Right lobe of liver (tissue), 4 donors: Measurements from ENCODE around the gene TIMP2.

ENCODE experiments used
- CTCF ChIP-seq, 4 donors: fragments of 200-600 bp in 3 of 4; fragments of 450-650 bp in 1 of 4; IDR thresholded peaks; one replicate each; pipeline versions ENCODE4 v1.5.1 to v1.8.0; 2016 to 2022; ENCODE audit warnings: antibody characterized with exemption in 4 of 4, mild to moderate bottlenecking in 2 of 4
- POLR2A ChIP-seq: fragments of 450-650 bp; IDR thresholded peaks from one replicate; pipeline ENCODE4 v1.6.1; 2017; ENCODE audit warnings: antibody characterized with exemption, mild to moderate bottlenecking
- donor health status: DM: no; HTN: no; CAD: no.
- donor health status: DM: no; HTN: no; CAD: no.
- donor health status: DM: no; HTN: yes; CAD: no.

DNA sequence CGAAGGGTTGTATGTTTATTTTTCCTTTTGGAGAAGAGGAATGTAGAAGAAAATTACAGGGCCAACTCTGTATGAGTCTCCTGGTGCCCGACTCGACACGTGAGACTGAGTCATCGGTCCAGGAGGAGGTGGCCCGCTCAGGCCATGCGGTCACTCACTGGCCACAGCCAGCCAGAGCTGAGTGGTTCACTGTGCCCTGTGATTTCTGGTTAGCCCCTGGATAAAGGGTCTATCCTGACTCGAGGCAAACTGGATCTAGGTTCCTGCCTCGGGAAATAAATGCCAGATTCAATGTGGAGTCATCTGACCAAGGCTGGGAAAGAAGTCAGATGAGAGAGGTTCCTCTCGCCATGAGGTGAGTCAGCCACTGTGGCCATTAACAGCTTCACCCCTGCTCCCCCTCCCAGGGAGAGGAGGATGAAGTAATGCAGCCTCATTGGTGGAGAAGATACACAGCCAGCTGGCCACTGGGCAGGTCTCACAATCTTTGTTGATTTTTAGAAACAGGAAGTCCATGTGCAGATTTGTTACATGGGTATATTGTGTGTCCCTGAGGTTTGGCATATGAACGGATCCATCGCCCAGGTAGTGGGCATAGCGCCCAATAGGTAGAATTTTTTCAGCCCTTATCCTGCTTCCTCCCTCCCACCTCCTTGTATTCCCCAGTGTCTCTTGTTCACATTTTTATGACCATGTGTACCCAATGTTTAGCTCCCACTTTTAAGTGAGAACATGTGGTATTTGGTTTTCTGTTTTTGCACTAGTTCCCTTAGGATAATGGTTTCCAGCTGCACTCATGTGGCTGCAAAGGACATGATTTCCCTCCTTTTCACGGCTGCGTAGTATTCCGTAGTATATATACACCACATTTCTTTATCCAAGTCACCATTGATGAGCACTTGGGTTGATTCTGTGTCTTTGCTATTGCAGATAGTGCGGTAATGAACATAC lies 62.8 kb downstream of the TIMP2 start:
- TF ChIP-seq CTCF (IDR thresholded peaks at IDR 0.05) (no peak), POLR2A (no peak)
